RWPE2 (cell line): Measurements from ENCODE around the gene QRFP.
"Not testable (repeated sequence)": the region's sequence is repeated elsewhere in the genome, so short reads cannot be mapped to it uniquely, and the experiment has no call there.

Experiments
- ATAC-seq: fragments of 200-7000 bp; cut with Tn5 transposase; 3 replicates; pipeline ENCODE4 v1.9.1; 2021; ENCODE audit warnings: low read depth
- DNase-seq: peaks from one replicate; pipeline ENCODE4 v3.0.0-alpha.2; 2020; ENCODE audit warnings: low spot score
- H3K27ac ChIP-seq: fragments of 450-650 bp; 2 replicates; pipeline ENCODE4 v1.5.1; 2017; ENCODE audit warnings: mild to moderate bottlenecking; ENCODE audit not compliant: poor library complexity, severe bottlenecking
- H3K27me3 ChIP-seq: fragments of 250-450 bp; sonication (Bioruptor Pico); 2 replicates; pipeline ENCODE4 v1.5.1; 2021; ENCODE audit warnings: mild to moderate bottlenecking, moderate library complexity; ENCODE audit not compliant: insufficient read depth, poor library complexity, severe bottlenecking
- H3K36me3 ChIP-seq: fragments of 250-450 bp; sonication (Bioruptor Pico); 2 replicates; pipeline ENCODE4 v1.5.1; 2020; ENCODE audit warnings: low read depth, mild to moderate bottlenecking, moderate library complexity
- H3K4me1 ChIP-seq: fragments of 250-450 bp; sonication (Bioruptor Pico); 2 replicates; pipeline ENCODE4 v1.5.1; 2021; ENCODE audit warnings: mild to moderate bottlenecking, moderate library complexity; ENCODE audit not compliant: insufficient read depth, poor library complexity, severe bottlenecking
- H3K4me3 ChIP-seq: fragments of 250-450 bp; sonication (Bioruptor Pico); 2 replicates; pipeline ENCODE4 v1.5.1; 2021; ENCODE audit warnings: mild to moderate bottlenecking, moderate library complexity; ENCODE audit not compliant: severe bottlenecking
- H3K9me3 ChIP-seq: fragments of 250-450 bp; sonication (Bioruptor Pico); 2 replicates; pipeline ENCODE4 v1.5.1; 2021; ENCODE audit warnings: mild to moderate bottlenecking, moderate library complexity; ENCODE audit not compliant: severe bottlenecking
- TF ChIP-seq, protein P1 (sequence below): fragments of 450-650 bp; IDR thresholded peaks from one replicate; pipeline ENCODE4 v1.5.1; 2017; ENCODE audit warnings: mild to moderate bottlenecking, moderate library complexity; ENCODE audit not compliant: poor library complexity, severe bottlenecking

Gene QRFP

DNA sequence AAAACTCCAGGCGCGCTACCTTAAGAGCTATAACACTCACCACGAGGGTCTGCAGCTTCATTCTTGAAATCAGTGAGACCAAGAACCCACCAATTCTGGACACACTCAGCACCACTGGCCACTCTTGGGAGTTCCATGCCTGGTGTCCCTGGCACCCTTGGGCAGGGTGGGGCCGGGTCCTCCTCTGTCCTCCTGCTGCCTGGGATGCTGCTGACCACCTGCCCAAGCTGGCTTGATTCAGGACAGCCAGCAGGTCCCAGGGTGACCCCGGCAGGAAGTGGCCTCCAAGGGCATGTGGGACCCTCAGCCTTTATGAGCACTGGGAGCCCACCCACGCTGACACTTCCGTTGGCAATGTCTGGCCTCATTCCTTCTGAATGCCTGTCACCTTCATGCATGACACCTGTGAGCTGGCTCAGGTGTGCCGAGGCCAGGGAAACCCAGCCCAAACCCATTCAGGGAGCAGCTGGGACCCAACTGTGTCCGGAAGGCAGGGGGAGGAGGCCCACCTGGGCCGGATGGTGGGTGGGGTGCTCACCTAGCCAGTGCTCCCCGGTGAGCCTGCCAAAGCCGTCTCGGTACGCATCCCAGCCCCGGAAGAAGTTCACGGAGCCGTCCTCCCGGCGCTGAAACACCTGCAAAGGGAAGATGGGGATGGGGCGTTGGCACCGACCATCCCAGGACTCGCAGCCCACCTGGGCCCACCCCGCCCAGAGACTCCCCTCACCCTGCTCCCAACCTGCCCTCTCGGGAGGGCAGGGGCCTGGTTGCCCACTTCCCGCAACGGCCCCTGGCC, 14.8 kb upstream of the QRFP start:
- no peak overlapping the region for H3K27ac ChIP-seq

DNA sequence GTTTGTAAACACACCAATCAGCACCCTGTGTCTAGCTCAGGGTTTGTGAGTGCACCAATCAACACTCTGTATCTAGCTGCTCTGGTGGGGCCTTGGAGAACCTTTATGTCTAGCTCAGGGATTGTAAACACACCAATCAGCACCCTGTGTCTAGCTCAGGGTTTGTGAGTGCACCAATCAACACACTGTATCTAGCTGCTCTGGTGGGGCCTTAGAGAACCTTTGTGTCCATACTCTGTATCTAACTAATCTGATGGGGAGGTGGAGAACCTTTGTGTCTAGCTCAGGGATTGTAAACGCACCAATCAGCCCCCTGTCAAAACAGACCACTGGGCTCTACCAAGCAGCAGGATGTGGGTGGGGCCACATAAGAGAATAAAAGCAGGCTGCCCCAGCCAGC, 14.1 kb upstream of the QRFP start:
- not testable (repeated sequence) for ATAC-seq, H3K4me1 ChIP-seq, H3K27ac ChIP-seq, H3K27me3 ChIP-seq, H3K36me3 ChIP-seq, DNase-seq, H3K9me3 ChIP-seq, H3K4me3 ChIP-seq

More for the DNA sequence above, 14.8 kb upstream of the QRFP start:
- Histone ChIP-seq H3K9me3 (peaks cover 6% of the 10 kb centered on the region), H3K36me3 (no peaks in the 10 kb centered on the region), H3K4me3 (no peak overlapping the region), H3K27me3 (no peaks in the 10 kb centered on the region), H3K4me1 (no peaks in the 10 kb centered on the region)
- TF ChIP-seq, protein P1, sequence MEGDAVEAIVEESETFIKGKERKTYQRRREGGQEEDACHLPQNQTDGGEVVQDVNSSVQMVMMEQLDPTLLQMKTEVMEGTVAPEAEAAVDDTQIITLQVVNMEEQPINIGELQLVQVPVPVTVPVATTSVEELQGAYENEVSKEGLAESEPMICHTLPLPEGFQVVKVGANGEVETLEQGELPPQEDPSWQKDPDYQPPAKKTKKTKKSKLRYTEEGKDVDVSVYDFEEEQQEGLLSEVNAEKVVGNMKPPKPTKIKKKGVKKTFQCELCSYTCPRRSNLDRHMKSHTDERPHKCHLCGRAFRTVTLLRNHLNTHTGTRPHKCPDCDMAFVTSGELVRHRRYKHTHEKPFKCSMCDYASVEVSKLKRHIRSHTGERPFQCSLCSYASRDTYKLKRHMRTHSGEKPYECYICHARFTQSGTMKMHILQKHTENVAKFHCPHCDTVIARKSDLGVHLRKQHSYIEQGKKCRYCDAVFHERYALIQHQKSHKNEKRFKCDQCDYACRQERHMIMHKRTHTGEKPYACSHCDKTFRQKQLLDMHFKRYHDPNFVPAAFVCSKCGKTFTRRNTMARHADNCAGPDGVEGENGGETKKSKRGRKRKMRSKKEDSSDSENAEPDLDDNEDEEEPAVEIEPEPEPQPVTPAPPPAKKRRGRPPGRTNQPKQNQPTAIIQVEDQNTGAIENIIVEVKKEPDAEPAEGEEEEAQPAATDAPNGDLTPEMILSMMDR = no peak
- no peak for ATAC-seq
- no peak for DNase-seq

DNA sequence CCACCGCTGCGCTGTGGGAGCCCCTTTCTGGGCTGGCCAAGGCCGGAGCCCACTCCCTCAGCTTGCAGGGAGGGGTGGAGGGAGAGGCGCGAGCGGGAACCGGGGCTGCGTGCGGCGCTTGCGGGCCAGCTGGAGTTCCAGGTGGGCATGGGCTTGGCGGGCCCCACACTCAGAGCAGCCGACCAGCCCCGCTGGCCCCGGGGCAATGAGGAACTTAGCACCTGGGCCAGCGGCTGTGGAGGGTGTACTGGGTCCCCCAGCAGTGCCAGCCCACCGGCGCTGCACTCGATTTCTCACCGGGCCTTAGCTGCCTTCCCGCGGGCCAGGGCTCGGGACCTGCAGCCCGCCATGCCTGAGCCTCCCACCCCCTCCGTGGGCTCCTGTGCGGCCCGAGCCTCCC, 13.4 kb upstream of the QRFP start:
- not testable (repeated sequence) for H3K4me1 ChIP-seq, H3K4me3 ChIP-seq

DNA sequence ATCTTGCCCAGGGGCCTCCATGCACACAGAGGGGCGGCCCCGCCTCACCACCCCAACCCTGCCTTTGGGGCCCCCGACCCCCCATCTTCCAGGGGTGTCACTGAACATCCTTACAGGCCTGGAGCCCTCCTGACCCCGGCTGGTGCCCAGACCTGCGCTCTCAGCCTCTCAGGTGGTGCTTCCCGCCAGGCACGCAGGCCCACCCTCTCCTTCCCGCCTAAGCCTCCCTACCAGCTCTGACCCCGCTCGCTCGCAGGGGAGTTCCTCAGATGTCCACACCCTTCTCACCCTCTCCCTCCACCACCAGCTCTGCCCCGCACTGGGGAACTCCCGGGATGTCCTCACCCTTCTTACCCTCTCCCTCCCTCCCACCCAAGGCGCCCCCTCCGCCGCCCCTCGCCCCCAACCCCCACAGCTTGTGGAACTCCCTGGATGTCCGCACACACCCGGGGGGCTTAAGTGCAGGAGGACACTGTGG, 12.3 kb upstream of the QRFP start:
- H3K4me1 ChIP-seq = no peaks in the 10 kb centered on the region
- H3K9me3 ChIP-seq = no peaks in the 10 kb centered on the region
- ATAC-seq (no peak), DNase-seq (no peak)
- no peaks in the 10 kb centered on the region for H3K27me3 ChIP-seq
- H3K27ac ChIP-seq = no peak overlapping the region
- H3K36me3 ChIP-seq = no peaks in the 10 kb centered on the region
- no peak overlapping the region for H3K4me3 ChIP-seq
- TF ChIP-seq, protein P1 = no peak

More for the DNA sequence above, 13.4 kb upstream of the QRFP start:
- H3K27me3 ChIP-seq, H3K27ac ChIP-seq, DNase-seq, H3K36me3 ChIP-seq, H3K9me3 ChIP-seq, ATAC-seq: not testable (repeated sequence)

DNA sequence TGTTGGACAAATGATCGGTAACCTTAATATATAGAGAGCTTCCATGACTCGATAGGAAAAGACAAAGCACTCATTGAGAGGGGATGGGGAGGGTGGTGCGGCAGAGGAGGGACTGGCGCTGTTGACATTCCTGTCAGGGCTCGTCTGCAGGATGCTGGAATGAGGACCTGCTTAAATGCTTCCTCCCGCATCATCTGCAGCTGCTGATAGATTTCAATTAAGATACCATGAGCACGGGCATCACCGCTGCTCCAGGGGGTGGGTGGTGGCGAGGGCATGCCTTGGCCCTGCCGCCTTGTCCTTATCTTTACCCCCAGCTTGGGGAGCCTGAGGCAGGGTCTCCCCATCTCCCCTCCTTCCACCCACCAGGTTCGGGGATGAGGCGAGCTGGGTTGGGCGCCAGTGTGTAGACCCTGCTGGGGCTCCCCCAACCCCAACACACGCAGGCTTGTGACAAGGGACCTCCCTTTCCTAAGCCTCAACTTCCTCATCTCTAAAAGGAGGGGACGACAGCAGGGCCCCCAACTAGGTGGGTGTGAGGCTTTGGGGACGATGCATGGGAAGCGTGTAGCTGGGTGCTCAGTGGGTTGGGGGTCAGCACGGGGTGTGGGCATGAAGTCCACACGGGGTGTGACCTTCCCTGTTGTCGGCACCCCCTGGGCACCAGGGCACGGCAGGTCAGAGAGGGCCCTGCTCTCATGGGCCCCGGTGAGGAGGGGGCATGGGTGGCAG, 11.7 kb upstream of the QRFP start:
- Histone ChIP-seq H3K4me1 (no peaks in the 10 kb centered on the region), H3K36me3 (no peaks in the 10 kb centered on the region), H3K27me3 (no peaks in the 10 kb centered on the region), H3K4me3 (no peak overlapping the region), H3K27ac (no peak overlapping the region), H3K9me3 (no peaks in the 10 kb centered on the region)
- ATAC-seq = peak; percentile 51; the same call in 1 of the 3 replicates
- TF ChIP-seq, protein P1 = no peak
- DNase-seq = no peak
